ENCODE results near the gene TMEM89. TPM values are rescaled to one million over a fixed set of nuclear protein-coding genes. Genes with fewer than 3 reads are reported as not detected.

TMEM89 gene
- total RNA-seq, 1 experiment from 2014 or later, result not detected

GRCh38 chr3:48609088-48610005, 12.2 kb downstream of the TMEM89 start, which contains the start of gene UQCRC1:
Gene UQCRC1 (minus strand): TSS chr3:48609646. CDS start chr3:48609620, 26 bp downstream.
- ChIA-PET CTCF (interaction anchor here (0.5 kb wide), 1 partner anchor 9 kb away, joined by 3 read pairs; no protein-coding TSS in a partner anchor), POLR2A (no interaction called here)
- Histone ChIP-seq H3K27ac (ENCODE audit: low read length) (peak within 1 kb of the TSS; percentile 86), H3K4me1 (ENCODE audit: control insufficient read depth, insufficient read depth, low read length) (peaks cover 6% of the 10 kb centered on the region), H3K4me3 (ENCODE audit: low read depth in 2 of 2, low read length in 2 of 2) (peak within 1 kb of the TSS; percentile 86 to 88), H3K9me3 (ENCODE audit: control insufficient read depth, insufficient read depth, low read depth, low read length) (no peaks in the 10 kb centered on the region), H3K27me3 (ENCODE audit: control insufficient read depth, insufficient read depth, low read length) (no peaks in the 10 kb centered on the region), H3K36me3 (ENCODE audit: control insufficient read depth, insufficient read depth, low read length) (peaks cover 12% of the 10 kb centered on the region)
- peak; percentile 100 for ATAC-seq
- DNase-seq (ENCODE audit: low read depth, low spot score), result peak; percentile 61
- BruUV-seq (replicated peaks), result no TSS peak
- intact Hi-C loops (cut with micrococcal nuclease; ENCODE audit: unreplicated experiment) (no loop called here), in situ Hi-C loops (cut with HindIII; ENCODE audit: low pct_unique_long_range_greater_than_20kb, low sequenced_read_pairs) (no loop called here)
- TF ChIP-seq POLR2AphosphoS5 (IDR thresholded peaks at IDR 0.05; ENCODE audit: low read depth, low read length) (peak; percentile 86), TCF7L2 (IDR thresholded peaks at IDR 0.05; ENCODE audit: low read depth, low read length) (no peak), SIN3A (IDR thresholded peaks at IDR 0.05; ENCODE audit: borderline replicate concordance, insufficient read depth, low read depth, low read length) (no peak), CTCF (IDR thresholded peaks at IDR 0.05) (peak; percentile 80; the same call in 1 of the 2 replicates), REST (IDR thresholded peaks at IDR 0.05; ENCODE audit: insufficient read depth in 1 of 2, low read depth in 2 of 2, low read length in 1 of 2) (no peak)

GRCh38 chr3:48607519-48607918, 14.1 kb downstream of the TMEM89 start:
- in situ Hi-C loops (cut with HindIII; ENCODE audit: low pct_unique_long_range_greater_than_20kb, low sequenced_read_pairs), result no loop called here
- TF ChIP-seq POLR2AphosphoS5 (IDR thresholded peaks at IDR 0.05; ENCODE audit: low read depth, low read length) (no peak), CTCF (IDR thresholded peaks at IDR 0.05) (no peak), SIN3A (IDR thresholded peaks at IDR 0.05; ENCODE audit: borderline replicate concordance, insufficient read depth, low read depth, low read length) (no peak), TCF7L2 (IDR thresholded peaks at IDR 0.05; ENCODE audit: low read depth, low read length) (no peak), REST (IDR thresholded peaks at IDR 0.05; ENCODE audit: insufficient read depth in 1 of 2, low read depth in 2 of 2, low read length in 1 of 2) (no peak)
- Histone ChIP-seq H3K9me3 (ENCODE audit: control insufficient read depth, insufficient read depth, low read depth, low read length) (no peaks in the 10 kb centered on the region), H3K27me3 (ENCODE audit: control insufficient read depth, insufficient read depth, low read length) (no peaks in the 10 kb centered on the region), H3K4me1 (ENCODE audit: control insufficient read depth, insufficient read depth, low read length) (peaks cover 6% of the 10 kb centered on the region), H3K36me3 (ENCODE audit: control insufficient read depth, insufficient read depth, low read length) (peaks cover 15% of the 10 kb centered on the region), H3K27ac (ENCODE audit: low read length) (no peak overlapping the region), H3K4me3 (ENCODE audit: low read depth in 2 of 2, low read length in 2 of 2) (no peak overlapping the region)
- no peak for ATAC-seq
- intact Hi-C loops (cut with micrococcal nuclease; ENCODE audit: unreplicated experiment), result no loop called here
- DNase-seq (ENCODE audit: low read depth, low spot score), result no peak
- ChIA-PET POLR2A (no interaction called here), CTCF (no interaction called here)
- BruUV-seq (replicated peaks), result no TSS peak

Measured in Panc1 (cell line).